IMR-90 (cell line): Measurements from ENCODE around the gene ACAA2. TPM values are rescaled to one million over a fixed set of nuclear protein-coding genes. Genes with fewer than 3 reads are reported as not detected.

Experiments used
- ATAC-seq: fragments of 200-7000 bp; cut with Tn5 transposase; 2 replicates; pipeline ENCODE4 v1.9.1; 2020; ENCODE audit warnings: low read depth, mild to moderate bottlenecking, moderate library complexity
- BruUV-seq: library from RNA; stranded (reverse); fragments of 400-500 nt; replicated peaks from 2 replicates; lab custom pipeline; 2021; lab: Mats Ljungman, UMichigan
- CTCF ChIA-PET: fragments of 300-600 bp; formaldehyde crosslinking; extraction: SDS; loops from one replicate; lab custom pipeline; 2021; ENCODE audit warnings: antibody characterized with exemption; lab: Yijun Ruan, JAX
- POLR2A ChIA-PET: fragments of 300-600 bp; sonication (Branson Sonifier 250); formaldehyde crosslinking; loops from one replicate; lab custom pipeline; 2022; ENCODE audit warnings: antibody characterized with exemption; ENCODE audit not compliant: unreplicated experiment; lab: Charles Lee
- DNase-seq: peaks from one replicate; pipeline ENCODE4 v3.0.0; 2013
- H2AFZ ChIP-seq: replicated peaks from 2 replicates; pipeline ENCODE3; 2013; ENCODE audit warnings: low read length, mild to moderate bottlenecking; ENCODE audit not compliant: poor library complexity
- H2AK5ac ChIP-seq: 2 replicates; pipeline ENCODE4 v1.6.1; 2013; ENCODE audit warnings: low read depth, low read length, inconsistent platforms
- H2AK9ac ChIP-seq: replicated peaks from 2 replicates; pipeline ENCODE3; 2013; ENCODE audit warnings: mild to moderate bottlenecking, low read depth, low read length, moderate library complexity; ENCODE audit not compliant: poor library complexity
- H2BK120ac ChIP-seq: 2 replicates; pipeline ENCODE4 v1.6.1; 2013; ENCODE audit warnings: low read depth, low read length, inconsistent platforms
- H2BK15ac ChIP-seq: 3 replicates; pipeline ENCODE4 v1.6.1; 2013; ENCODE audit warnings: low read depth, low read length, inconsistent platforms
- H2BK20ac ChIP-seq: 2 replicates; pipeline ENCODE4 v1.6.1; 2013; ENCODE audit warnings: low read depth, mild to moderate bottlenecking, inconsistent platforms, low read length, moderate library complexity
- H2BK5ac ChIP-seq: 2 replicates; pipeline ENCODE4 v1.6.1; 2013; ENCODE audit warnings: mild to moderate bottlenecking, low read depth, low read length, inconsistent platforms; ENCODE audit not compliant: poor library complexity, severe bottlenecking
- H3K14ac ChIP-seq: replicated peaks from 2 replicates; pipeline ENCODE4 v1.6.1; 2013; ENCODE audit warnings: low read depth, low read length, inconsistent platforms
- H3K18ac ChIP-seq: 2 replicates; pipeline ENCODE4 v1.6.1; 2013; ENCODE audit warnings: low read depth, low read length, control low read depth
- H3K23ac ChIP-seq: 2 replicates; pipeline ENCODE4 v1.6.1; 2013; ENCODE audit warnings: low read depth, low read length, inconsistent platforms
- H3K27ac ChIP-seq: 2 replicates; pipeline ENCODE4 v1.5.1; 2013; ENCODE audit warnings: mild to moderate bottlenecking, control low read depth, low read length; ENCODE audit not compliant: insufficient read depth
- H3K27me3 ChIP-seq: 2 replicates; pipeline ENCODE4 v1.6.1; 2013; ENCODE audit warnings: low read length; ENCODE audit not compliant: control insufficient read depth, insufficient read depth
- H3K36me3 ChIP-seq: 2 replicates; pipeline ENCODE4 v1.6.1; 2013; ENCODE audit warnings: low read length, mixed read lengths; ENCODE audit not compliant: control insufficient read depth, insufficient read depth
- H3K4ac ChIP-seq: 2 replicates; pipeline ENCODE4 v1.6.1; 2013; ENCODE audit warnings: low read depth, low read length, inconsistent platforms
- H3K4me1 ChIP-seq: 2 replicates; pipeline ENCODE4 v1.6.1; 2013; ENCODE audit warnings: low read length, mixed read lengths; ENCODE audit not compliant: control insufficient read depth, insufficient read depth
- H3K4me2 ChIP-seq: 2 replicates; pipeline ENCODE4 v1.6.1; 2013; ENCODE audit warnings: low read depth, mild to moderate bottlenecking, control low read depth, low read length, moderate library complexity
- H3K4me3 ChIP-seq: 2 replicates; pipeline ENCODE4 v1.5.1; 2013; ENCODE audit warnings: low read depth, mild to moderate bottlenecking, control low read depth, low read length, moderate library complexity; ENCODE audit not compliant: insufficient read depth
- H3K56ac ChIP-seq: 2 replicates; pipeline ENCODE4 v1.6.1; 2013; ENCODE audit warnings: low read length, inconsistent platforms; ENCODE audit not compliant: insufficient read depth; ENCODE audit errors: extremely low read depth
- H3K79me1 ChIP-seq, 2 experiments: 2 replicates each; pipeline ENCODE4 v1.6.1; 2013; ENCODE audit warnings: low read length in 2 of 2, inconsistent platforms in 1 of 2, low read depth in 1 of 2
- H3K9ac ChIP-seq: 2 replicates; pipeline ENCODE4 v1.6.1; 2013; ENCODE audit warnings: low read depth, low read length, control low read depth
- H3K9me1 ChIP-seq: 2 replicates; pipeline ENCODE4 v1.6.1; 2013; ENCODE audit warnings: low read length, inconsistent platforms; ENCODE audit not compliant: insufficient read depth
- H3K9me3 ChIP-seq: 2 replicates; pipeline ENCODE4 v1.6.1; 2013; ENCODE audit warnings: low read length; ENCODE audit not compliant: control insufficient read depth, insufficient read depth
- H4K20me1 ChIP-seq: 2 replicates; pipeline ENCODE4 v1.6.1; 2013; ENCODE audit warnings: low read length, inconsistent platforms; ENCODE audit not compliant: insufficient read depth
- H4K5ac ChIP-seq: 2 replicates; pipeline ENCODE4 v1.6.1; 2013; ENCODE audit warnings: mild to moderate bottlenecking, low read depth, low read length, control low read depth
- H4K8ac ChIP-seq, 2 experiments: 2 replicates each; pipeline ENCODE4 v1.6.1; 2013; ENCODE audit warnings: low read depth in 2 of 2, low read length in 2 of 2, control low read depth in 1 of 2, inconsistent platforms in 1 of 2
- H4K91ac ChIP-seq: 2 replicates; pipeline ENCODE4 v1.6.1; 2013; ENCODE audit warnings: low read depth, low read length, inconsistent platforms; ENCODE audit not compliant: insufficient read depth
- BHLHE40 ChIP-seq: fragments of 150-350 bp; IDR thresholded peaks from 2 replicates; pipeline ENCODE4 v1.6.1; 2016; ENCODE audit warnings: mild to moderate bottlenecking, low read depth, low read length
- CEBPB ChIP-seq: IDR thresholded peaks from 2 replicates; pipeline ENCODE4 v1.6.1; 2012; ENCODE audit warnings: low read depth, low read length, improper control_type of control experiment
- CTCF ChIP-seq: conservative IDR thresholded peaks from 2 replicates; pipeline ENCODE4 v1.5.1; 2012; ENCODE audit warnings: mild to moderate bottlenecking, low read depth, low read length, improper control_type of control experiment
- ELK1 ChIP-seq: fragments of 150-350 bp; IDR thresholded peaks from 2 replicates; pipeline ENCODE4 v1.6.1; 2016; ENCODE audit warnings: low read depth, mild to moderate bottlenecking, low read length, moderate library complexity, borderline replicate concordance
- NFE2L2 ChIP-seq: fragments of 150-350 bp; IDR thresholded peaks from 2 replicates; pipeline ENCODE4 v1.6.1; 2016; ENCODE audit warnings: low read depth, mild to moderate bottlenecking, low read length
- POLR2A ChIP-seq: IDR thresholded peaks from 2 replicates; pipeline ENCODE4 v1.6.1; 2012; ENCODE audit warnings: mild to moderate bottlenecking, low read depth, low read length
- RAD21 ChIP-seq: IDR thresholded peaks from 2 replicates; pipeline ENCODE4 v1.6.1; 2012; ENCODE audit warnings: low read length, improper control_type of control experiment
- SMC3 ChIP-seq: fragments of 150-350 bp; IDR thresholded peaks from 2 replicates; pipeline ENCODE4 v1.6.1; 2016; ENCODE audit warnings: low read depth, mild to moderate bottlenecking, antibody characterized with exemption, low read length, moderate library complexity
- USF2 ChIP-seq: fragments of 150-350 bp; IDR thresholded peaks from 2 replicates; pipeline ENCODE4 v1.6.1; 2017; ENCODE audit warnings: mild to moderate bottlenecking, antibody characterized with exemption, low read length, low read depth
- WGBS, 2 experiments: methylation state at CpG; one replicate each; pipeline versions ENCODE4 v1.1.5 to v1.1.7; 2013; ENCODE audit warnings: missing lambda C conversion rate in 2 of 2; ENCODE audit not compliant: insufficient read length in 1 of 2; ENCODE audit errors: extremely low coverage in 2 of 2; 5-methylcytosine and 5-hydroxymethylcytosine counted together
- dilution Hi-C: fragments of 300-500 bp; cut with HindIII; formaldehyde crosslinking; loops from one replicate; pipeline ENCODE4 v1.14.3; 2018; ENCODE audit warnings: low sequenced_read_pairs; ENCODE audit not compliant: unreplicated experiment
- in situ Hi-C: fragments of 300-500 bp; cut with MboI; formaldehyde crosslinking; loops from 3 replicates; pipeline ENCODE4 v1.14.3; 2019; ENCODE audit warnings: low sequenced_read_pairs, inconsistent platforms, mixed read lengths
- intact Hi-C: fragments of 100-400 bp; cut with micrococcal nuclease; formaldehyde crosslinking; loops from 2 replicates; pipeline ENCODE4 v1.10.0; 2022
- polyA plus RNA-seq, 3 experiments: library from polyadenylated mRNA; depleted of rRNA; stranded (reverse); fragments of >200 nt; gene quantifications; 2 replicates each; pipeline ENCODE4 v1.2.3, GENCODE V29; 2012; ENCODE audit warnings: low replicate concordance in 1 of 3
- total RNA-seq: library from RNA; depleted of rRNA; stranded (reverse); fragments of >200 nt; gene quantifications from 2 replicates; pipeline ENCODE4 v1.2.3, GENCODE V29; 2012

Gene ACAA2
- total and polyA plus RNA-seq, 2 of the 4 experiments (the other 2 are of a cell fraction), result 24.4 to 61.5 TPM

- no peak overlapping the region for H3K4ac ChIP-seq
- H3K27ac ChIP-seq, result no peak overlapping the region
- H2AK5ac ChIP-seq, result no peak overlapping the region
- peaks cover 24% of the 10 kb centered on the region for H3K27me3 ChIP-seq
- CTCF ChIA-PET, result no interaction called here
- in situ Hi-C loops (loop anchor here (10.0 kb wide), 1 partner anchor 189 kb away; the partner anchor contains the start of gene LIPG), dilution Hi-C loops (no loop called here), intact Hi-C loops (no loop called here)
- POLR2A ChIA-PET, result no interaction called here
- no peak overlapping the region for H3K4me3 ChIP-seq
- no peaks in the 10 kb centered on the region for H3K36me3 ChIP-seq
- no peak overlapping the region for H2BK15ac ChIP-seq
- H2AFZ ChIP-seq, result no peak overlapping the region
- no peak overlapping the region for H2BK120ac ChIP-seq
- no peaks in the 10 kb centered on the region for H4K20me1 ChIP-seq
- WGBS, 2 experiments, result no CpG with 5 or more reads among the region's 1 CpG
- H2BK20ac ChIP-seq, result no peak overlapping the region
- H3K56ac ChIP-seq, result no peak overlapping the region
- H2AK9ac ChIP-seq, result no peak overlapping the region
- ATAC-seq (no peak), DNase-seq (no peak)
- H3K14ac ChIP-seq, result no peak overlapping the region
- H4K91ac ChIP-seq, result no peak overlapping the region
- BruUV-seq, result no TSS peak
- H3K23ac ChIP-seq, result no peak overlapping the region
- H3K9me3 ChIP-seq, result no peaks in the 10 kb centered on the region
- H4K8ac ChIP-seq, result no peak overlapping the region
- TF ChIP-seq RAD21 (no peak), USF2 (no peak), SMC3 (no peak), NFE2L2 (no peak), CEBPB (no peak), BHLHE40 (no peak), POLR2A (no peak), CTCF (no peak), ELK1 (no peak)
- H3K4me2 ChIP-seq, result no peak overlapping the region
- H2BK5ac ChIP-seq, result no peak overlapping the region
- H3K79me1 ChIP-seq, result no peaks in the 10 kb centered on the region
- no peak overlapping the region for H3K18ac ChIP-seq
- no peak overlapping the region for H3K9ac ChIP-seq
- H3K9me1 ChIP-seq, result no peaks in the 10 kb centered on the region
- no peak overlapping the region for H4K5ac ChIP-seq
- no peaks in the 10 kb centered on the region for H3K4me1 ChIP-seq
Observed at GRCh38 chr18:49753643-49754042, 59.7 kb downstream of the ACAA2 start.
